ENCODE data around the gene QRFP. TPM values are rescaled to one million over a fixed set of nuclear protein-coding genes. Genes with fewer than 3 reads are reported as not detected.

Gene QRFP
- total RNA-seq, 4 donors from 2014 or later = not detected

DNA sequence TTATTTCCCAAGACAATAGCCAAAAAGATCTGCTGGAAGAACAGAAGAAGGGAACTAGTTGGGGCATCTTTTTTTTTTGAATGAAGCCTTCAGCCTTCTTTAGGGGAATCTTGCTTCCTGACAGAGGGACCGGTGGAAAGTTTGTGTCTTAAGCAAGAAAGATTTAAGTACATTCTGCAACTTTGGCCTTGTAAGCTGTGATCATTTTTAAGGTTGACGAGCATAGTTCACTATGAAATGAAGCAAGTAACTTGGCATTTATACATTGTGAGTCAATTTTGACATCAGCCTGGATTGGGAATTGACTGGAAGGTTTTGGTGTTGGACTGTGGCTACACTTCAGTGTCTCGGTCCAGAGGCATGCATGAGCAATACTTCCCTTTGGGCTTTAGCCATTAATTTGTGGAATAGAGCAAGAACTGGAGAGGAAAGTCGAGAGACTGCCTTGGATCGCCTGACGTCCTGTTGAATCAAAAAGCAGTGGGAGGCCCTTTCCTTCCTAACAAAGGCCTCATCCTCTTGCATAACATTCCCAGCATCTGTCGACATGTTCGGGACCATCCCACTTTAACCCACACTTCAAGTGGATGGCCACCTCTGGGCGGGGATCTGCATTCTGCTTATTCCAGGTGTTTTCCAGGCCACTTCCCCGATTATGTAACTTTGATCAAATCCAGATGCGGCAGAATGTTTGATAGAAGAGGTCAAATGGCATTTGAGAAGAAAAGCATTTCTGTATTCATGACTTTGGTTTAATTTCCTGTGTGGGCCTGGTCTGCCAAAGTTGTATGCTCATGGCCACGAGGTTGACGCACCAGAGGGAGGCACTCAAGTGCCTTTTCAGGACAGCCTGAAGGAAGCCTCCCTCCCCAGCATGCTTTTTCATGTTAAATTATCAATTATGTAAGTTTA, 49.0 kb downstream of the QRFP start:
- TF ChIP-seq POLR2A (IDR thresholded peaks at IDR 0.05) (peak in 1 of 2 donors; percentile 43), CTCF (IDR thresholded peaks at IDR 0.05) (peak in 2 of 4 experiments; percentile 14 to 22)
- intact Hi-C loops (cut with DNase I; ENCODE audit: low total_unique reads) = no loop called here
- Histone ChIP-seq H3K4me1 (peaks cover 11 to 24% of the 10 kb centered on the region in 2 donors), H3K27ac (peak overlapping the region; percentile 96 to 98), H3K4me3 (no peak overlapping the region), H3K36me3 (no peaks in the 10 kb centered on the region), H3K9me3 (no peaks in the 10 kb centered on the region), H3K27me3 (no peaks in the 10 kb centered on the region)
- DNase-seq = peak; percentile 90 to 95

DNA sequence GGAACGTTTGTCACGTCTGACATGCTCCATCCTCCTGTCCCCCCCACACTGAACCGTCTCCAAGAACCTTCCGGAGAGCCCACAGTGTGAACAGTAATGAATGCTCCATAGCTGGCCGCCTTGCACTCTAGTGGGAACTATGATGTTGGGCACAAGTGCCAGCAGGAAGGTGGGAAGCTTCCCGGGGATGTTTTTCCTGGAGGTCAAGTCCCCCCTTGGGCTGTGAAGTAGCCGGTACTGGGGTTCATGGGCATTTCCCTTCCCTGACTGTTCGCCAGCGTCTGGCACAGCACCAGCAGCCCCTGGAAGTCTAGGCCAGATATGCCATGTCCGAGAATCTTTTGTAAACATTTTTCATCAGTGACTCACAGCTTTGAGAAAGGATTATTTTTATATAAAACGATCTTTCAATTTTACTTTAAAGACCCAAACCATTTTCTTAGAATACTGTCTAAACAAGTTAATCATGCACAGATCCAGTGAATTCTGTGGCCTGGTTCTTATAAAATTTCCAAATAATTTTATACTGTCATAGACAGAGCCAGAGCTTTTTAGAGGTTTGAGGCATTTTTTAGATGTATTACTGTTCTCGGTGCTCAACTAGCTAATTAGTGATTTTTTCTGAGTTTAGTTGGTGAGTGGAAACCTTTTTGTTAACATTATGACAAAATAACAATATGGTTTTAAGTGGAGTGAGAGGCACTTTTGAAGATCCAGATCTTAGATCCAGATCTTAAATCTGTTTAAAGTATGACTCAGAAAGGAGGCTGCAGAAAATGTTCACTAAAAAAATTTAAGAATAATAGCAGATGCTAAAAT, 49.9 kb downstream of the QRFP start:
- Histone ChIP-seq H3K4me1 (peaks cover 16 to 24% of the 10 kb centered on the region in 2 donors), H3K9me3 (no peaks in the 10 kb centered on the region), H3K27me3 (no peaks in the 10 kb centered on the region), H3K4me3 (peak overlapping the region; percentile 6 to 20), H3K36me3 (no peaks in the 10 kb centered on the region), H3K27ac (peak overlapping the region; percentile 96 to 98)
- DNase-seq = peak; percentile 69 to 71
- intact Hi-C loops (cut with DNase I; ENCODE audit: low total_unique reads) = no loop called here
- no peak for TF ChIP-seq POLR2A (IDR thresholded peaks at IDR 0.05)
- no peak for TF ChIP-seq CTCF (IDR thresholded peaks at IDR 0.05)

DNA sequence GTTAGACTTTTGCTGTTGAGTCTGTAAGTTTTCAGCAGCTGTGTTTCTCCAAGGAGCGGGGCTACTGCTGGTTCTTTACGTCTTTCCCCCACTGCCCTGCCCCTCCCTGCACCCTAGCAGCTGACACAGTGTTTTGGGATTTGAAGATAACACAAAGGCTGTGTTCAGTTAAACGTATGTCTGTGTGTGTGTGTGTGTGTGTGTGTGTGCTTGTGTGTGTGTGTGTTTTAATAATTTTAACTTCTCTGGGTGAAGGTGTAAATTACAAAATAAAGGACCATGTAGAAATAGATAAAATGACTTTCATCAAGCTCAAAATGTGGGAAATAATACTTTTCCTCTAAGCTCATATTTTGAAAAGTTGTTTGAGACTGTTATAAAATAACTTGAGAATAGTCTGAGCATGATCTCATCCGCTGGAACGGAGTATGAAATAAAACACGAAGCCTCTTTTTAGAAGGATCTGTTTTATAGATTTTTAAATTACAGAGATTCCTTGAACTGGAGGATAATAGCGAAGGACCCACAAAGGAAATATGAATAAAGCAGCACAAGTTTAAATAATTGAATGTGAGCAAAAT, 50.6 kb downstream of the QRFP start:
- peak in 1 of 2 donors; percentile 66 for DNase-seq
- intact Hi-C loops (cut with DNase I; ENCODE audit: low total_unique reads) = no loop called here
- peak overlapping the region; percentile 96 to 98 for H3K27ac ChIP-seq
- no peaks in the 10 kb centered on the region for H3K27me3 ChIP-seq
- peaks cover 21 to 24% of the 10 kb centered on the region in 2 donors for H3K4me1 ChIP-seq
- no peak for TF ChIP-seq POLR2A (IDR thresholded peaks at IDR 0.05)
- TF ChIP-seq CTCF (IDR thresholded peaks at IDR 0.05) = no peak
- H3K36me3 ChIP-seq = no peaks in the 10 kb centered on the region
- peak overlapping the region; percentile 6 to 20 for H3K4me3 ChIP-seq
- no peaks in the 10 kb centered on the region for H3K9me3 ChIP-seq

- Histone ChIP-seq H3K27me3 (no peaks in the 10 kb centered on the region), H3K9me3 (no peaks in the 10 kb centered on the region), H3K4me1 (peaks cover 21 to 24% of the 10 kb centered on the region in 2 donors), H3K36me3 (no peaks in the 10 kb centered on the region), H3K4me3 (peak overlapping the region in 1 of 2 donors; percentile 20), H3K27ac (peak overlapping the region; percentile 96 to 98)
- intact Hi-C loops (cut with DNase I; ENCODE audit: low total_unique reads) = no loop called here
- TF ChIP-seq POLR2A (IDR thresholded peaks at IDR 0.05) = no peak
- no peak for TF ChIP-seq CTCF (IDR thresholded peaks at IDR 0.05)
- peak in 1 of 2 donors; percentile 53 for DNase-seq
Measured at GRCh38 chr9:130845254-130845653, 51.4 kb downstream of the QRFP start.
